OCI-LY1 (cell line): ENCODE results near the gene TTC8.
"Not testable (repeated sequence)": the region's sequence is repeated elsewhere in the genome, so short reads cannot be mapped to it uniquely, and the experiment has no call there.

Experiments
- H2AFZ ChIP-seq: fragments of 200-600 bp; sonication (generic), shearing (Covaris generic); 2 replicates; pipeline ENCODE4 v1.6.0; 2014; ENCODE audit warnings: antibody characterized with exemption, mild to moderate bottlenecking, low read length
- H3F3A ChIP-seq: fragments of 200-600 bp; sonication (generic), shearing (Covaris generic); 2 replicates; pipeline ENCODE4 v1.6.0; 2014; ENCODE audit warnings: mild to moderate bottlenecking, antibody characterized with exemption, low read length, moderate library complexity; ENCODE audit not compliant: insufficient read depth
- H3K27ac ChIP-seq: fragments of 200-600 bp; sonication (generic); 2 replicates; pipeline ENCODE4 v1.5.1; 2014; ENCODE audit warnings: low read length, mixed run types, mild to moderate bottlenecking, low read depth; ENCODE audit not compliant: poor library complexity, severe bottlenecking
- H3K27me3 ChIP-seq: fragments of 200-600 bp; sonication (generic); 2 replicates; pipeline ENCODE4 v1.6.0; 2014; ENCODE audit warnings: antibody characterized with exemption, mild to moderate bottlenecking, low read length, moderate library complexity; ENCODE audit not compliant: insufficient read depth
- H3K36me3 ChIP-seq: fragments of 200-600 bp; sonication (generic); 2 replicates; pipeline ENCODE4 v1.6.1; 2014; ENCODE audit warnings: mild to moderate bottlenecking, antibody characterized with exemption, low read length, moderate library complexity, mixed read lengths; ENCODE audit not compliant: insufficient read depth
- H3K4me1 ChIP-seq: fragments of 200-600 bp; sonication (generic); 2 replicates; pipeline ENCODE4 v1.5.1; 2014; ENCODE audit warnings: mild to moderate bottlenecking, low read length, moderate library complexity; ENCODE audit not compliant: insufficient read depth, severe bottlenecking
- H3K4me2 ChIP-seq: fragments of 200-600 bp; sonication (generic), shearing (Covaris generic); 2 replicates; pipeline ENCODE4 v1.6.1; 2014; ENCODE audit warnings: low read length
- H3K4me3 ChIP-seq: fragments of 200-600 bp; sonication (generic); 2 replicates; pipeline ENCODE4 v1.5.1; 2014; ENCODE audit warnings: low read length, low read depth, mild to moderate bottlenecking, mixed read lengths; ENCODE audit not compliant: poor library complexity, severe bottlenecking
- H3K79me2 ChIP-seq: fragments of 200-600 bp; shearing (Covaris generic); 2 replicates; pipeline ENCODE4 v1.6.1; 2016; ENCODE audit warnings: mixed run types, low read length, mixed read lengths; ENCODE audit not compliant: insufficient read depth
- H3K9ac ChIP-seq: fragments of 200-600 bp; sonication (generic), shearing (Covaris generic); 2 replicates; pipeline ENCODE4 v1.6.1; 2014; ENCODE audit warnings: mild to moderate bottlenecking, low read length, mixed read lengths
- H3K9me2 ChIP-seq: fragments of 200-600 bp; sonication (generic), shearing (Covaris generic); 2 replicates; pipeline ENCODE4 v1.6.1; 2014; ENCODE audit warnings: low read depth, mild to moderate bottlenecking, low read length, mixed read lengths
- H3K9me3 ChIP-seq: fragments of 200-600 bp; shearing (Covaris generic); 2 replicates; pipeline ENCODE4 v1.6.1; 2014; ENCODE audit warnings: low read length, mixed read lengths
- H4K20me1 ChIP-seq: fragments of 200-600 bp; sonication (generic), shearing (Covaris generic); 2 replicates; pipeline ENCODE4 v1.6.0; 2016; ENCODE audit warnings: mild to moderate bottlenecking, low read length; ENCODE audit not compliant: insufficient read depth
- EZH2 ChIP-seq: fragments of 200-600 bp; sonication (generic), shearing (Covaris generic); IDR thresholded peaks from 2 replicates; pipeline ENCODE4 v1.8.0; 2017; ENCODE audit warnings: borderline replicate concordance, mixed run types, mild to moderate bottlenecking, antibody characterized with exemption, low read length, moderate library complexity, mixed read lengths
- TF ChIP-seq, protein P1 (sequence below): fragments of 200-600 bp; sonication (generic), shearing (Covaris generic); IDR thresholded peaks from 2 replicates; pipeline ENCODE4 v1.5.1; 2017; ENCODE audit warnings: mild to moderate bottlenecking, antibody characterized with exemption, low read length, moderate library complexity, mixed read lengths

TTC8 gene

GRCh38 chr14:88853129-88853528, 28.7 kb downstream of the TTC8 start:
- no peak overlapping the region for H3K4me3 ChIP-seq
- no peak overlapping the region for H3K27ac ChIP-seq
- H3K9me3 ChIP-seq = no peaks in the 10 kb centered on the region
- H3K9ac ChIP-seq = no peak overlapping the region
- H3K4me1 ChIP-seq = no peaks in the 10 kb centered on the region
- H3K4me2 ChIP-seq = no peak overlapping the region
- no peaks in the 10 kb centered on the region for H3K9me2 ChIP-seq
- H2AFZ ChIP-seq = no peak overlapping the region
- H3K36me3 ChIP-seq = no peaks in the 10 kb centered on the region
- no peaks in the 10 kb centered on the region for H3K79me2 ChIP-seq
- no peak for TF ChIP-seq EZH2
- H4K20me1 ChIP-seq = no peaks in the 10 kb centered on the region
- H3K27me3 ChIP-seq = no peaks in the 10 kb centered on the region
- no peaks in the 10 kb centered on the region for H3F3A ChIP-seq

DNA sequence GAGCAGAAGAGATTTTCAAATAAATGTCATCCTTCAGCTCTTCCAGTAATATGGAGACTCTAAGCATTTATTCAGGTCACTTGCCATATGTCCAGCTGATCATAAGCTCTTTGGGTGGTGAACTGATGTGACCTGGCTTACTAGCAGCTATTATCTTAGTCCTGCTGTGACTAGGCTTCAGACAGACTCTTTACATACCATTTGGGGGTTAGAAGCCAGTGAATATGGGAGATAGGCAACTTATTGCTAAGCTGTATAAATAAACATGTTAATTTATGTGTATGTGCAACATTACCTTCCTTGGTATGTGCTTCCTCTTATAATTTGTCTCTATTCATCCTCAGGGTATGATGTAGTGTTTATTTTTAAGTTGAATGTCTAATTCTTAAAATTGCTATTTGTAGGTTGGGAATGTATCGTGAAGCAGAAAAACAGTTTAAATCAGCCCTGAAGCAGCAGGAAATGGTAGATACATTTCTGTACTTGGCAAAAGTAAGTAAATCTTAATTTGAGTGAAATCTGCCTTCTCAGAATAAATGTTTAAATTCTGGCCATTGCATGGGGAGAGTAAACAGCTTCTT, 32.4 kb downstream of the TTC8 start:
- Histone ChIP-seq H4K20me1 (no peaks in the 10 kb centered on the region), H3K9ac (no peak overlapping the region), H3K79me2 (no peaks in the 10 kb centered on the region), H3K4me1 (no peaks in the 10 kb centered on the region), H3K27ac (no peak overlapping the region), H3K9me3 (no peaks in the 10 kb centered on the region), H3K4me3 (no peak overlapping the region), H3K27me3 (no peaks in the 10 kb centered on the region), H3K9me2 (no peaks in the 10 kb centered on the region), H3K36me3 (no peaks in the 10 kb centered on the region), H3F3A (no peaks in the 10 kb centered on the region), H2AFZ (no peak overlapping the region), H3K4me2 (no peak overlapping the region)
- TF ChIP-seq EZH2 = no peak
- TF ChIP-seq, protein P1, sequence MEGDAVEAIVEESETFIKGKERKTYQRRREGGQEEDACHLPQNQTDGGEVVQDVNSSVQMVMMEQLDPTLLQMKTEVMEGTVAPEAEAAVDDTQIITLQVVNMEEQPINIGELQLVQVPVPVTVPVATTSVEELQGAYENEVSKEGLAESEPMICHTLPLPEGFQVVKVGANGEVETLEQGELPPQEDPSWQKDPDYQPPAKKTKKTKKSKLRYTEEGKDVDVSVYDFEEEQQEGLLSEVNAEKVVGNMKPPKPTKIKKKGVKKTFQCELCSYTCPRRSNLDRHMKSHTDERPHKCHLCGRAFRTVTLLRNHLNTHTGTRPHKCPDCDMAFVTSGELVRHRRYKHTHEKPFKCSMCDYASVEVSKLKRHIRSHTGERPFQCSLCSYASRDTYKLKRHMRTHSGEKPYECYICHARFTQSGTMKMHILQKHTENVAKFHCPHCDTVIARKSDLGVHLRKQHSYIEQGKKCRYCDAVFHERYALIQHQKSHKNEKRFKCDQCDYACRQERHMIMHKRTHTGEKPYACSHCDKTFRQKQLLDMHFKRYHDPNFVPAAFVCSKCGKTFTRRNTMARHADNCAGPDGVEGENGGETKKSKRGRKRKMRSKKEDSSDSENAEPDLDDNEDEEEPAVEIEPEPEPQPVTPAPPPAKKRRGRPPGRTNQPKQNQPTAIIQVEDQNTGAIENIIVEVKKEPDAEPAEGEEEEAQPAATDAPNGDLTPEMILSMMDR = no peak

DNA sequence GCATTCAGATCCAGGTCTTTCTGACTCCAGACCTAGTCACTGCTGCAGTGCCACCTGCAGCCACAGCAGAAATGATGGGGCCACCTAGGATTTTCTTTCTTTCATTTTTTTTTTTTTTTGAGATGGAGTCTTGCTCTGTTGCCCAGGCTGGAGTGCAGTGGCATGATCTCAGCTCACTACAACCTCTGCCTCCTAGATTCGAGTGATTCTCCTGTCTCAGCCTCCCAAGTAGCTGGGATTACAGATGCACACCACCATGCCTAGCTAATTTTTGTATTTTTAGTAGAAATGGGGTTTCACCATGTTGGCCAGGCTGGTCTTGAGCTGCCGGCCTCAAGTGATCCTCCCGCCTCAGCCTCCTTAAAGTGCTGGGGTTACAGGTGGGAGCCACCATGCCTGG, 33.4 kb downstream of the TTC8 start:
- not testable (repeated sequence) for H2AFZ ChIP-seq, H3K4me2 ChIP-seq, H3K79me2 ChIP-seq, H4K20me1 ChIP-seq, H3K4me3 ChIP-seq, H3K27me3 ChIP-seq, H3K4me1 ChIP-seq, H3K36me3 ChIP-seq, H3K27ac ChIP-seq, H3K9me2 ChIP-seq, H3F3A ChIP-seq, H3K9ac ChIP-seq, H3K9me3 ChIP-seq

DNA sequence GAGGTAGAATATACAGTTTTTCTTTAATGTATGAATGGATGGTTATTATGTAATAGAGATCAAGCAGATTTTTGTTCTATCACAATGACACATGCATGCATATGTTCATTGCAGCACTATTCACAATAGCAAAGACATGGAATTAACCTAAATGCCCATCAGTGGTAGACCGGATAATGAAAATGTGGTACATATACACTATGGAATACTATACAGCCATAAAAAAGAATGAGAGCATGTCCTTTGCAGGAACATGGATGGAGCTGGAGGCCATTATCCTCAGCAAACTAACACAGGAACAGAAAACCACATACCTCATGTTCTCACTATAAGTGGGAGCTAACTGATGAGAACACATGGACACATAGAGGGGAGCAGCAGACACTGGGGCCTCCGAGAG, 34.7 kb downstream of the TTC8 start:
- H3K4me1 ChIP-seq, H3K79me2 ChIP-seq, H4K20me1 ChIP-seq, H3F3A ChIP-seq, H3K4me2 ChIP-seq, H3K36me3 ChIP-seq, H3K9ac ChIP-seq, H3K9me2 ChIP-seq, H3K9me3 ChIP-seq, H2AFZ ChIP-seq, H3K27me3 ChIP-seq, H3K4me3 ChIP-seq, H3K27ac ChIP-seq: not testable (repeated sequence)

- Histone ChIP-seq H3K4me1 (no peaks in the 10 kb centered on the region), H2AFZ (no peak overlapping the region), H3F3A (no peaks in the 10 kb centered on the region), H3K36me3 (no peaks in the 10 kb centered on the region), H3K9me3 (no peaks in the 10 kb centered on the region), H3K4me2 (no peak overlapping the region), H3K79me2 (no peaks in the 10 kb centered on the region), H3K27ac (no peak overlapping the region), H3K9ac (no peak overlapping the region), H4K20me1 (no peaks in the 10 kb centered on the region), H3K9me2 (no peaks in the 10 kb centered on the region), H3K4me3 (no peak overlapping the region), H3K27me3 (no peaks in the 10 kb centered on the region)
- no peak for TF ChIP-seq EZH2
- TF ChIP-seq, protein P1 = no peak
Measured at GRCh38 chr14:88863167-88863566, 38.7 kb downstream of the TTC8 start.
